Calu3 (cell line): ENCODE results near the gene DCTN3. TPM values are rescaled to one million over a fixed set of nuclear protein-coding genes. Genes with fewer than 3 reads are reported as not detected.

Experiments used
- BruUV-seq: library from RNA; stranded (reverse); fragments of 400-500 nt; replicated peaks from 2 replicates; lab custom pipeline; 2021; lab: Mats Ljungman, UMichigan
- CTCF ChIA-PET: fragments of 300-600 bp; sonication (Branson Sonifier 250); formaldehyde crosslinking; loops from one replicate; lab custom pipeline; 2022; ENCODE audit warnings: antibody characterized with exemption; lab: Charles Lee
- DNase-seq: peaks from one replicate; pipeline ENCODE4 v3.0.0; 2022
- H3K27ac Mint-ChIP-seq: one replicate; pipeline ENCODE4 v1.8.0; 2022; ENCODE audit warnings: mixed read lengths; ENCODE audit not compliant: unreplicated experiment
- H3K27me3 Mint-ChIP-seq: one replicate; pipeline ENCODE4 v1.8.0; 2022; ENCODE audit warnings: mixed read lengths; ENCODE audit not compliant: unreplicated experiment
- H3K36me3 Mint-ChIP-seq: one replicate; pipeline ENCODE4 v1.8.0; 2022; ENCODE audit warnings: mild to moderate bottlenecking, moderate library complexity, mixed read lengths; ENCODE audit not compliant: insufficient read depth, unreplicated experiment
- H3K4me1 Mint-ChIP-seq: one replicate; pipeline ENCODE4 v1.8.0; 2022; ENCODE audit warnings: mild to moderate bottlenecking, low read depth, mixed read lengths; ENCODE audit not compliant: unreplicated experiment
- H3K4me3 Mint-ChIP-seq: one replicate; pipeline ENCODE4 v1.8.0; 2022; ENCODE audit warnings: mild to moderate bottlenecking, low read depth, moderate library complexity, mixed read lengths; ENCODE audit not compliant: unreplicated experiment
- H3K9me3 Mint-ChIP-seq: one replicate; pipeline ENCODE4 v1.8.0; 2022; ENCODE audit warnings: low read depth, mixed read lengths; ENCODE audit not compliant: unreplicated experiment
- CTCF ChIP-seq: fragments of 200-600 bp; IDR thresholded peaks from one replicate; pipeline ENCODE4 v1.8.0; 2022; ENCODE audit warnings: antibody characterized with exemption; ENCODE audit not compliant: unreplicated experiment
- intact Hi-C: fragments of 100-400 bp; cut with micrococcal nuclease; formaldehyde crosslinking; loops from one replicate; pipeline ENCODE4 v1.10.0; 2022; ENCODE audit not compliant: unreplicated experiment
- total RNA-seq: library from RNA; stranded (reverse); gene quantifications from 2 replicates; pipeline ENCODE4 v1.2.3, GENCODE V29; 2022

Gene DCTN3
- total RNA-seq, 1 experiment from 2014 or later = 51.8 TPM

DNA sequence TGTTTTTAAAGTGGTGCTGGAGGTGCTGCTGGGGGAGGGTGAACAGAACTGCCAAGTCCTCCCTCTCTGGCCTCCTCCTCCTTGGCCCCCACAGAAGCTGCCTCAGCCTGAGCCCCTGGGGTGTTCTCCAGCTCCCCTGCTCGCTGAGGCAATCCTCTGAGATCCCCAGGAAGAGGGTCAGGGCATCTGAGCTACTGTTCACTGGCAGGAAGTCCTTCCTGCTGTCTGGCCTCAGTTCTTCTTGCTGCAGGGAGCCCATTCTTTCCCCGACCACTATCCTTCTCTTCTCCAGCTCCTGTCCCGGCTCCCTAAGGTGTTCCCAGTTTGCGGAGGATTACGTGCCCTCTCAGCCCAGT lies 40.5 kb downstream of the DCTN3 start:
- CTCF ChIA-PET = interaction anchor here (1.4 kb wide), 1 partner anchor 12 kb away, joined by 4 read pairs; no protein-coding TSS in a partner anchor
- Mint-ChIP-seq H3K4me1 (no peaks in the 10 kb centered on the region), H3K27me3 (peaks cover 93% of the 10 kb centered on the region), H3K9me3 (no peaks in the 10 kb centered on the region), H3K36me3 (peaks cover 5% of the 10 kb centered on the region), H3K27ac (no peak overlapping the region), H3K4me3 (no peak overlapping the region)
- no TSS peak for BruUV-seq
- no peak for TF ChIP-seq CTCF
- intact Hi-C loops = no loop called here
- no peak for DNase-seq

DNA sequence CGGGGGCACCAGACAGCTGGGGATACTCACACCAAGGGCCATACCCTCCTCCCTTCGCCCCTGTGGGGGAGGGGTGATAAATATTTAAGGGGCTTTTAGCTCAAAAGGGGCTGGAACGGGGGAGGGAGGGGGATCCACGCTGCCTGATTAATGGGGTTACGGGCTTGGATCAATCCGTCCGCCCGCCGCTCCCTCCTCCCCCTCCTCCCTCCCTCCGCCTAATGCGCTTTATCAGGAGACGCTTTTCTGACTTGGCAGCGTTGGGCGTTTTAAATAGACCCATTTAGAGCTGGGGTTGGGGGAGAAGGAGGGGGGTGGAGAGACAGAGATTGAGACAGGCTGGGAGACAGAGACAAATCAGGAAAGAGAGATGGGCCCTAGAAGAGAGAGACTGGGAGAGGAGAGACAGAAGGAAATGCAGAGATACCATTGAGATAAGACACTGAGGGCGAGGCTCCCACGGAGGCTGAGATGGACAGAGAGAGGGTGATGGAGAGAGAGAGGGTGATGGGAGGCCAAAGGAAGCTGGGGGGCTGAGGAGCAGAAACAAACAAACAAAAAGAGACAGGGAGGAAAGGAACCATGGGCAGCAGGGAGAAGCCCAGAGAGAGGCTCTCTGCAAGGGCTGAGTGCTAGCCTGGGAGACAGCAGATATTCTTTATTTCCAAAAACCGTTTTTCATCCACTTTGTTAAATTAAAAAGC lies 41.0 kb downstream of the DCTN3 start:
- BruUV-seq = no TSS peak
- no peak for DNase-seq
- intact Hi-C loops = no loop called here
- peaks cover 93% of the 10 kb centered on the region for H3K27me3 Mint-ChIP-seq
- no peak overlapping the region for H3K27ac Mint-ChIP-seq
- CTCF ChIA-PET = interaction anchor here (1.4 kb wide), 1 partner anchor 12 kb away, joined by 4 read pairs; no protein-coding TSS in a partner anchor
- no peak overlapping the region for H3K4me3 Mint-ChIP-seq
- H3K9me3 Mint-ChIP-seq = no peaks in the 10 kb centered on the region
- no peak for TF ChIP-seq CTCF
- peaks cover 5% of the 10 kb centered on the region for H3K36me3 Mint-ChIP-seq
- H3K4me1 Mint-ChIP-seq = no peaks in the 10 kb centered on the region

- peaks cover 5% of the 10 kb centered on the region for H3K36me3 Mint-ChIP-seq
- H3K9me3 Mint-ChIP-seq = no peaks in the 10 kb centered on the region
- no TSS peak for BruUV-seq
- no peaks in the 10 kb centered on the region for H3K4me1 Mint-ChIP-seq
- CTCF ChIA-PET = no interaction called here
- H3K4me3 Mint-ChIP-seq = no peak overlapping the region
- no peak overlapping the region for H3K27ac Mint-ChIP-seq
- no peak for DNase-seq
- peaks cover 93% of the 10 kb centered on the region for H3K27me3 Mint-ChIP-seq
- intact Hi-C loops = no loop called here
- no peak for TF ChIP-seq CTCF
Measured at GRCh38 chr9:34578241-34579103, 41.8 kb downstream of the DCTN3 start.

DNA sequence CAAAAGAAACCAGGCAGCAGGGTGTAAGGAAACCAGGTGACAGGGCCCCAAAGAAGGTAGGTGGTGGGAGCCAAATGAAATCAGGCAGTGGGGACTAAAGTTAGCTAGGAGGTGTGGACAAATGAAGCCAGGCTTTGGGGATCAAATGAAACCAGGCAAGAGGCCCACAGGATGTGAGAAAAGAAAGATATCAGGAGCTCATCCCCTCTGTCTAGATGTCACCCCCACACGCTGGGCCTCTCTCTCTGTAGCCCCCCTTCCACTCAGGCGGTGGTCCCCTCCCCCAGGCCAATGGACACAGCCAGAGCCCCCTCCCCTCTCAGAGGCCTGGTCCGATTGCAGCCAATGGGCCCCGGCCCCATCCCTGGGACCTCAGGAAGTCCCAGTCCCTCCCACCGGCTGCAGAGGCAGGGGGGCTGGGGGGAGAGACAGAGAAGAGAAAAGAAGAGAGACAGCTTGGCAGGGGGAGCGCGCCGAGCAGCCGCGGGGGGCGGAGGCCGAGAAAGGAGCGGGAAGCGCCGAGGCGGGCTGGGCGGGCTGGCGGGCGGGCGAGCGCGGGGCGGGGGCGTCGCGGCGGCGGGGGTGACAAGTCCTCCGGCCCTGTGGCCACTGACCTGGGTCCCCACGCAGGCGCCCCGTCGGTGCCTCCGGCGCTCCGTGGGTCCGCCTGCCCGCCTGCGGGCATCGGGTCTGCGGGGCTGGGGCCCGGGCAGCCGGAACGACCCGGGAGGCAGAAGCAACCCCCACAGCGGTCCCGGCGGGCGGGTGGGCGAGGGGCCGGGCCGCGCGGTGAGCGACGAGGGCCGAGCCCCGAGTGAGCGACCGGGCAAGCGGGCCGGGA lies 42.7 kb downstream of the DCTN3 start:
- H3K27ac Mint-ChIP-seq = no peak overlapping the region
- BruUV-seq = no TSS peak

More for the DNA sequence above, 42.7 kb downstream of the DCTN3 start:
- DNase-seq = no peak
- TF ChIP-seq CTCF = no peak
- CTCF ChIA-PET = no interaction called here
- intact Hi-C loops = no loop called here
- no peaks in the 10 kb centered on the region for H3K9me3 Mint-ChIP-seq
- H3K4me1 Mint-ChIP-seq = no peaks in the 10 kb centered on the region
- H3K4me3 Mint-ChIP-seq = no peak overlapping the region
- H3K36me3 Mint-ChIP-seq = peaks cover 5% of the 10 kb centered on the region
- H3K27me3 Mint-ChIP-seq = peaks cover 89% of the 10 kb centered on the region
